PC-3 (cell line): Measurements from ENCODE around the gene PKNOX1. TPM values are rescaled to one million over a fixed set of nuclear protein-coding genes. Genes with fewer than 3 reads are reported as not detected.
A peak's percentile ranks its signal among the peaks of the same experiment; 100 is the strongest.

ENCODE experiments used
- ATAC-seq: fragments of 200-7000 bp; cut with Tn5 transposase; 2 replicates; pipeline ENCODE4 v1.9.1; 2020; ENCODE audit warnings: mild to moderate bottlenecking, moderate library complexity
- BruUV-seq: library from RNA; stranded (reverse); fragments of 400-500 nt; replicated peaks from 2 replicates; lab custom pipeline; 2021; lab: Mats Ljungman, UMichigan
- CTCF ChIA-PET: fragments of 300-600 bp; sonication (Branson Sonifier 250); formaldehyde crosslinking; loops from one replicate; lab custom pipeline; 2022; ENCODE audit warnings: antibody characterized with exemption; lab: Charles Lee
- POLR2A ChIA-PET: fragments of 300-600 bp; sonication (Branson Sonifier 250); formaldehyde crosslinking; loops from one replicate; lab custom pipeline; 2022; ENCODE audit warnings: antibody characterized with exemption; ENCODE audit not compliant: unreplicated experiment; lab: Charles Lee
- DNase-seq: peaks from one replicate; pipeline ENCODE4 v3.0.0-alpha.2; 2015
- H2AFZ ChIP-seq: fragments of 300-600 bp; sonication (generic); 2 replicates; pipeline ENCODE4 v1.6.0; 2016; ENCODE audit warnings: antibody characterized with exemption, low read length
- H3F3A ChIP-seq: fragments of 300-600 bp; sonication (generic); one replicate; pipeline ENCODE4 v1.6.0; 2017; ENCODE audit warnings: antibody characterized with exemption, low read length, control low read depth, mild to moderate bottlenecking; ENCODE audit not compliant: unreplicated experiment
- H3K27ac ChIP-seq: fragments of 300-600 bp; sonication (generic); 2 replicates; pipeline ENCODE4 v1.5.1; 2016; ENCODE audit warnings: mild to moderate bottlenecking, low read length
- H3K27me3 ChIP-seq: fragments of 300-600 bp; sonication (generic); 2 replicates; pipeline ENCODE4 v1.6.1; 2016; ENCODE audit warnings: low read length, mixed read lengths
- H3K36me3 ChIP-seq: fragments of 300-600 bp; sonication (generic); 2 replicates; pipeline ENCODE4 v1.6.1; 2016; ENCODE audit warnings: low read depth, mixed run types, low read length, mixed read lengths
- H3K4me1 ChIP-seq: fragments of 300-600 bp; sonication (generic); 2 replicates; pipeline ENCODE4 v1.5.1; 2016; ENCODE audit warnings: low read length; ENCODE audit not compliant: insufficient read depth
- H3K4me2 ChIP-seq: fragments of 300-600 bp; sonication (generic); 2 replicates; pipeline ENCODE4 v1.6.0; 2016; ENCODE audit warnings: low read length
- H3K4me3 ChIP-seq: fragments of 300-600 bp; sonication (generic); 2 replicates; pipeline ENCODE4 v1.5.1; 2016; ENCODE audit warnings: mild to moderate bottlenecking, low read length, mixed read lengths
- H3K79me2 ChIP-seq: fragments of 300-600 bp; sonication (generic); 2 replicates; pipeline ENCODE4 v1.6.1; 2017; ENCODE audit warnings: low read length, mixed read lengths
- H3K9ac ChIP-seq: fragments of 300-600 bp; sonication (generic); 2 replicates; pipeline ENCODE4 v1.6.0; 2016; ENCODE audit warnings: mild to moderate bottlenecking, low read length
- H3K9me2 ChIP-seq: fragments of 300-600 bp; sonication (generic); replicated peaks from 2 replicates; pipeline ENCODE4 v1.6.1; 2016; ENCODE audit warnings: mixed run types, low read length, mixed read lengths
- H3K9me3 ChIP-seq: fragments of 300-600 bp; sonication (generic); 2 replicates; pipeline ENCODE4 v1.6.1; 2016; ENCODE audit warnings: low read length, mixed read lengths
- H4K20me1 ChIP-seq: fragments of 300-600 bp; sonication (generic); 2 replicates; pipeline ENCODE4 v1.6.1; 2016; ENCODE audit warnings: low read length, mixed read lengths
- CTCF ChIP-seq: fragments of 300-600 bp; sonication (generic); conservative IDR thresholded peaks from 2 replicates; pipeline ENCODE4 v1.5.1; 2017; ENCODE audit warnings: antibody characterized with exemption, low read depth, mild to moderate bottlenecking, low read length
- EZH2 ChIP-seq: fragments of 300-600 bp; sonication (generic); IDR thresholded peaks from one replicate; pipeline ENCODE4 v1.6.1; 2017; ENCODE audit warnings: antibody characterized with exemption, mild to moderate bottlenecking, low read length; ENCODE audit not compliant: unreplicated experiment
- EZH2phosphoT487 ChIP-seq: fragments of 300-600 bp; sonication (generic); IDR thresholded peaks from 2 replicates; pipeline ENCODE4 v1.6.1; 2018; ENCODE audit warnings: mild to moderate bottlenecking, antibody characterized with exemption, low read length, borderline replicate concordance
- intact Hi-C: fragments of 100-400 bp; cut with micrococcal nuclease; formaldehyde crosslinking; loops from 2 replicates; pipeline ENCODE4 v1.9.0; 2023
- total RNA-seq: library from RNA; depleted of rRNA; stranded (reverse); fragments of >200 nt; gene quantifications from 2 replicates; pipeline ENCODE4 v1.2.3, GENCODE V29; 2014

The PKNOX1 gene
- total RNA-seq, 1 experiment from 2014 or later: 19.7 TPM

- Histone ChIP-seq H3K9me3 (no peaks in the 10 kb centered on the region), H4K20me1 (no peaks in the 10 kb centered on the region), H3K36me3 (peaks cover 11% of the 10 kb centered on the region), H3K9me2 (no peaks in the 10 kb centered on the region), H2AFZ (peak overlapping the region; percentile 99), H3K79me2 (peaks cover 33% of the 10 kb centered on the region), H3K4me3 (peak overlapping the region; percentile 71), H3F3A (no peaks in the 10 kb centered on the region), H3K4me1 (peaks cover 16% of the 10 kb centered on the region), H3K4me2 (peak overlapping the region; percentile 97), H3K9ac (peak overlapping the region; percentile 80), H3K27me3 (no peaks in the 10 kb centered on the region), H3K27ac (peak overlapping the region; percentile 40)
- CTCF ChIA-PET: interaction anchor here (0.6 to 0.7 kb wide), 3 partner anchors 81 to 1035 kb away, joined by 3 to 5 read pairs (median 3); partner anchors contain the start of gene NDUFV3
- intact Hi-C loops: loop anchor here (10.0 kb wide), 2 partner anchors 49 to 79 kb away; partner anchors contain the start of genes ERVH48-1 and NDUFV3
- no peak for ATAC-seq
- BruUV-seq: TSS peak; percentile 96
- TF ChIP-seq CTCF: no peak
- no peak for TF ChIP-seq EZH2phosphoT487
- no peak for TF ChIP-seq EZH2
- POLR2A ChIA-PET: interaction anchor here (0.5 to 1.3 kb wide), 6 partner anchors 13 to 457 kb away, joined by 3 to 12 read pairs (median 6); no protein-coding TSS in a partner anchor
- no peak for DNase-seq
Observed at GRCh38 chr21:42973309-42973990, 912 bp upstream of the PKNOX1 start.

GRCh38 chr21:42974832-42975820, 764 bp downstream of the PKNOX1 start:
- Histone ChIP-seq H2AFZ (peak overlapping the region; percentile 56), H3K9ac (peak overlapping the region; percentile 88), H3K27me3 (no peaks in the 10 kb centered on the region), H3K27ac (peak overlapping the region; percentile 17), H3K4me2 (peak overlapping the region; percentile 77), H3K4me3 (peak overlapping the region; percentile 80), H3K4me1 (peaks cover 16% of the 10 kb centered on the region), H3K9me2 (no peaks in the 10 kb centered on the region), H4K20me1 (no peaks in the 10 kb centered on the region), H3K79me2 (peaks cover 45% of the 10 kb centered on the region), H3K36me3 (peaks cover 13% of the 10 kb centered on the region), H3K9me3 (no peaks in the 10 kb centered on the region), H3F3A (no peaks in the 10 kb centered on the region)
- TF ChIP-seq EZH2phosphoT487: no peak
- TF ChIP-seq CTCF: no peak
- no peak for TF ChIP-seq EZH2
- peak; percentile 23 for ATAC-seq
- ChIA-PET POLR2A (no interaction called here), CTCF (no interaction called here)
- peak; percentile 57 for DNase-seq
- intact Hi-C loops: loop anchor here (10.0 kb wide), 2 partner anchors 50 to 80 kb away; partner anchors contain the start of genes ERVH48-1 and NDUFV3
- no TSS peak for BruUV-seq
